Panc1 (cell line): ENCODE data around the gene ZNF653.

ENCODE experiments used
- CTCF ChIP-seq: fragments of 450-650 bp; IDR thresholded peaks from 2 replicates; pipeline ENCODE4 v1.5.1; 2017; ENCODE audit warnings: mild to moderate bottlenecking
- POLR2AphosphoS5 ChIP-seq: IDR thresholded peaks from 2 replicates; pipeline ENCODE4 v1.6.1; 2012; ENCODE audit warnings: mild to moderate bottlenecking, low read depth, low read length, moderate library complexity

DNA sequence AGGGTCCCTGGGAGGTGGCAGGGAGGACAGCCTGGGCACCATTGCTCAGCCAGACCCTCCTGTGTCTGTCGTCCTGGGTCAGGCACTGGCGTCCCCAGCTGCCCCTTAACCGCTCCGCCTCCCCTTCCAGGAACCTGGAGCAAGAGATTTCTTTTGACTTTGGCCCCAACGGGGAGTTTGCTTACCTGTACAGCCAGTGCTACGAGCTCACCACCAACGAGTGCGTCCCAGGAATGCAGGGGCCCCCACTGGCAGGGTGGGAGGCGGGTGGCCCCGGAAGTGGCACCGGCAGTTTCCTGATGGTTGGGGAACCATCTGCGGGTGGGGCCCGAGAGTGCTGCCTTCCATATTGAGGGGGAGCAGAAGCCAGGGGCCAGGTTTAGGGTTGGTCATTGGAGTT lies 57.2 kb downstream of the ZNF653 start:
- TF ChIP-seq CTCF = no peak
- TF ChIP-seq POLR2AphosphoS5 = no peak
